ENCODE data around the gene PLXND1.
"Not testable (repeated sequence)": the region's sequence is repeated elsewhere in the genome, so short reads cannot be mapped to it uniquely, and the experiment has no call there.

PLXND1 gene, protein sequence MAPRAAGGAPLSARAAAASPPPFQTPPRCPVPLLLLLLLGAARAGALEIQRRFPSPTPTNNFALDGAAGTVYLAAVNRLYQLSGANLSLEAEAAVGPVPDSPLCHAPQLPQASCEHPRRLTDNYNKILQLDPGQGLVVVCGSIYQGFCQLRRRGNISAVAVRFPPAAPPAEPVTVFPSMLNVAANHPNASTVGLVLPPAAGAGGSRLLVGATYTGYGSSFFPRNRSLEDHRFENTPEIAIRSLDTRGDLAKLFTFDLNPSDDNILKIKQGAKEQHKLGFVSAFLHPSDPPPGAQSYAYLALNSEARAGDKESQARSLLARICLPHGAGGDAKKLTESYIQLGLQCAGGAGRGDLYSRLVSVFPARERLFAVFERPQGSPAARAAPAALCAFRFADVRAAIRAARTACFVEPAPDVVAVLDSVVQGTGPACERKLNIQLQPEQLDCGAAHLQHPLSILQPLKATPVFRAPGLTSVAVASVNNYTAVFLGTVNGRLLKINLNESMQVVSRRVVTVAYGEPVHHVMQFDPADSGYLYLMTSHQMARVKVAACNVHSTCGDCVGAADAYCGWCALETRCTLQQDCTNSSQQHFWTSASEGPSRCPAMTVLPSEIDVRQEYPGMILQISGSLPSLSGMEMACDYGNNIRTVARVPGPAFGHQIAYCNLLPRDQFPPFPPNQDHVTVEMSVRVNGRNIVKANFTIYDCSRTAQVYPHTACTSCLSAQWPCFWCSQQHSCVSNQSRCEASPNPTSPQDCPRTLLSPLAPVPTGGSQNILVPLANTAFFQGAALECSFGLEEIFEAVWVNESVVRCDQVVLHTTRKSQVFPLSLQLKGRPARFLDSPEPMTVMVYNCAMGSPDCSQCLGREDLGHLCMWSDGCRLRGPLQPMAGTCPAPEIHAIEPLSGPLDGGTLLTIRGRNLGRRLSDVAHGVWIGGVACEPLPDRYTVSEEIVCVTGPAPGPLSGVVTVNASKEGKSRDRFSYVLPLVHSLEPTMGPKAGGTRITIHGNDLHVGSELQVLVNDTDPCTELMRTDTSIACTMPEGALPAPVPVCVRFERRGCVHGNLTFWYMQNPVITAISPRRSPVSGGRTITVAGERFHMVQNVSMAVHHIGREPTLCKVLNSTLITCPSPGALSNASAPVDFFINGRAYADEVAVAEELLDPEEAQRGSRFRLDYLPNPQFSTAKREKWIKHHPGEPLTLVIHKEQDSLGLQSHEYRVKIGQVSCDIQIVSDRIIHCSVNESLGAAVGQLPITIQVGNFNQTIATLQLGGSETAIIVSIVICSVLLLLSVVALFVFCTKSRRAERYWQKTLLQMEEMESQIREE (N-terminal part only)

DNA sequence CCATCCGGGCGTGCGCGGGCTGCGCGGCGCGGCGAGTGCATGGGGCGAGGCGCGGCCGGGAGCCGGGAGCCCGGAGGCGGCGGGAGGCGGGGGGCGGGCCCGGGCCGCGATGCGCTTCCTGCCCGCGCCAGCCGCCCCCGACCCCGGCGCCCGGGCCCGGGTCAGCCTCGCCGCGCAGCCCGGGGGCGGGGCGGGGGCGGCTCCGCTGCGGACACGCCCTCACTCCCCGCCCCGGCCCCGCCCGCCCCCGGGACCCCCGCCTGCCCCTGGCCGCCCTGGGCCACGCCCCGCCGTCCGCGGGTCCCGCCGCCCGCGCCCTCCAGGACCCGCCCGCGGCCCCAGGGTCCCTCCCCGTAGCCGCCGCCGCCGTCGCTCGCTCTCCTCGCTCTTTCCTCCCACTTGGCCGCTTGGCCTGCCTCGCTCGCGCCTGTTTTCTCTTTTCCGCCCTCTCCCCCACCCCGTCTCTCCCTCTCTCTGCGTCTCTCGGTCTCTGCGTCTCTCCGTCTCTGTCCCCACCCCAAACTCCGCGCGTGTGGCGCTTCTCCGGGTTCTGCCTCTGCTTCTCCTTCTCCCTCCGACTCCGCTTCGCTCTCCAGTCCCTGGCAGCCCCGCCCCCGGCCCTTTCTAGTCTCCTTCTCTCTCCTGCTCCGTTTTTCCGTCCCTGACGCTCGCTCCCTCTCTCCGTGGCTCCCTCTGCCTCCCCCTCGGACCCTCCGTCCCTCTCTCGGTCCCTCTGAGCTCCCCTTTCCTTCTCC lies at the start of gene PLXND1:
Gene PLXND1, minus strand, starts transcription at position 41 of the 755 bp plus-strand sequence. Its CDS starts 37 bp downstream, at position 4.
- no peak for DNase-seq

GRCh38 chr3:129655291-129655700 lies 48.8 kb upstream of the PLXND1 start:
- DNase-seq: no peak

- no peak for DNase-seq
Observed at GRCh38 chr3:129654131-129654530, 47.7 kb upstream of the PLXND1 start.

DNA sequence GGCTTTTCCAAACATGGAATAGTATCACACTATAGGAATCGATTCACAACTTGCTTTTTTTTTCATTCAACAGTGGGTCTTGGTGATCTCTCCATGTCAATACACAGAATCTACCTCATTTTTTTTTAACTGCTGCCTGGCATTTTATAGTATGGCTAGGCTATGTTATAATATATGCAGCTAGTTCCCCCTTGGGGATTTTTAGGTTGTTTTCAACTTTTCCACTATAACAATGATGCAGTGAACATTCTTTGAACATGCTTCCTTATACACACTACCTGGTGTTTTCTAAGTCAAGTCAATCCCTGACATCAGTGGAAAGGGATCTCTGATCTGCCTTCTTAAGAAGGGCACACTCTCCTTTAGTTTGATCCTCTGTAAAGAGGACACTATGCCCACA lies 46.5 kb upstream of the PLXND1 start:
- no peak for DNase-seq

- no peak for DNase-seq
Observed at GRCh38 chr3:129651435-129652202, 45.1 kb upstream of the PLXND1 start.

GRCh38 chr3:129650256-129650872 lies 43.9 kb upstream of the PLXND1 start:
- peak; percentile 25 for DNase-seq

- no peak for DNase-seq
Observed at GRCh38 chr3:129648391-129648790, 41.9 kb upstream of the PLXND1 start.

GRCh38 chr3:129645286-129645685 lies 38.8 kb upstream of the PLXND1 start:
- no peak for DNase-seq

DNA sequence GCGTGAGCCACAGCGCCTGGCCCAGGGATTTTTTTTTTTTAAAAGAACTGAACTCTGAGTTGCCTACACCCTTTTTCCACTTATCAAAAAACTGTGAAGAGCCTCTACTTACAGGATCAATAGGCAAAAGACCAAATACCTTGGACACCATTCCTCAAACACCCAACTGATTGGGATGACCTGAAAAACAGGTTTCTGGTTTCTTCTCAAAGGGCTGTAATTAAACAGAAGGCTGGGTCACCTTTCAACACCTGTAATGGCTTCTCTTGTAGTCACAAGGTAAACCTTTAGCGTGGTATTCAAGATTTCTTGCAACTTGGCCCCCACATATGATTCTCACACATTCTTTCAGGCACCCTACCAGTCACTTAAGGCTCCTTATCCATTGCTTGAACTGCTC lies 38.4 kb upstream of the PLXND1 start:
- no peak for DNase-seq

- not testable (repeated sequence) for DNase-seq
Observed at GRCh38 chr3:129641567-129642260, 35.2 kb upstream of the PLXND1 start.

- not testable (repeated sequence) for DNase-seq
Observed at GRCh38 chr3:129640985-129641384, 34.5 kb upstream of the PLXND1 start.

DNA sequence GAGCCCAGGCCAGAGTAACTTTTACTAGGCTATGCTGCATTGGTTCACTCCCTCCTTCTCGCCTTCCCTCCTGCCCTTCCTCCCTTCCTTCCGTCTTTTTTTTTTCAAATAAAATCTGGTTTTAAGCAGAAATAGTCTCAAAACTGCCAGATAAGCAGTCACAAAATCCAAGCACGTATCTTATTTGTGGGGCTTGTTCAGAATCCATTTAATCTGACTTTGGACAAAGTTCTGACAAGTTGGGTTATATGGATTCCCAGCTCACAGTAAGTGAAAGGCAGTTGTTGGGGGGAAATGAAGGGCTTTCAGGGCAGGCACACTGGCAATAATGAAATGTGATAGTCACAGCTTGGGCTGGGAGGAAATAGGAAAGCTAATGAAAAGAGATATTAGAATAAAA lies 32.0 kb upstream of the PLXND1 start:
- no peak for DNase-seq

DNA sequence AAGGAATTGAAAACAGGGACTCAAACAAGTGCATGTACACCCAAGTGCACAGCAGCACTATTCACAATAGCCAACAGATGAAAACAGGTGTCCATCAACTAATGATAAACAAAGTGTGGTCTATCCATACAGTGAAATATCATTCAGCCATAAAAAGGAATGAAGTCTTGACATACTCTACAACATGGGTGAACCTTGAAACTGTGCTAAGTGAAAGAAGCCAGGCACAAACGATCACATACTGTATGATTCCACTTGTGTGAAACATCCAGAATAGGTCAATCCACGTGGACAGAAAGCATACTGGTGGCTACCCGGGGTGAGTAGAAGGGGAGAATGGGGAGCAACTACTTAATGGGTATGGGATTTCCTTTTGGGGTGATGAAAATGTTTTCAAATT lies 29.6 kb upstream of the PLXND1 start:
- DNase-seq: no peak

- DNase-seq: no peak
Observed at GRCh38 chr3:129635656-129636055, 29.2 kb upstream of the PLXND1 start.

DNA sequence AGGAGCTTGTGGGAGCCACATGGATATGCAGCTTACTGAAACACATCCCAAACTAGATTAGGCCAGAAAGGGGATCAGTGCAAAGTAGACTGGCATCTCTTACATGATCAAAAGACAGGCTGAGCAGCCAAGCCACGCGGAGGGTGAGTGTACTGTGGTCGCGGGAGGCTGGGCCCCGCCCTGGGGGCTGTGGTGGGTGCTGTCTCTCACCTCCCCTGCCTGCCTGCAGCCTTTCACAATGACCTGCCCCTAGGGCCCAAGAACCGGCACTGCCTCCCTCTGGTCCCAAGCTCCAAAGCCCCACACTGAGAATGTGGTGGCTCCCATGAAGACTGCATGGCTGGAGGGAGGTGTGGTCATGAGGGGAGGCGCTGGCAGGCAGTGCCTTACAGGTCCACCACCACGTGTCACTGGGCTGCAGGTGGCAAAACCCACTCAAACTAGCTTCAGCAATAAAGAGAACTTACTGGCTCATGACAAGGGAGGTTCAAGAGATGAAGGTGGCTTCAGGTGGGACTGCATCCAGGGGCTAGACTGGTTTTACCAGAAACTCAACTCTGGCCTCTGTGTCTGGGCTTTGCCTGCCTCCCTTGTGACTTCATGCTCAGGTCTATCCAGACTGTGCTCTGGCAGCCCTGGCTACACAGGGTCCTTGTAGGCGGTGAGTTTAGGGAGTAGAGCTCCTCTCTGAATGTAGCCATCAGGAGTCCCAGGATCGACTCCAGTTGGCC lies 27.4 kb upstream of the PLXND1 start:
- DNase-seq: no peak

GRCh38 chr3:129632977-129633376 lies 26.5 kb upstream of the PLXND1 start:
- no peak for DNase-seq

DNA sequence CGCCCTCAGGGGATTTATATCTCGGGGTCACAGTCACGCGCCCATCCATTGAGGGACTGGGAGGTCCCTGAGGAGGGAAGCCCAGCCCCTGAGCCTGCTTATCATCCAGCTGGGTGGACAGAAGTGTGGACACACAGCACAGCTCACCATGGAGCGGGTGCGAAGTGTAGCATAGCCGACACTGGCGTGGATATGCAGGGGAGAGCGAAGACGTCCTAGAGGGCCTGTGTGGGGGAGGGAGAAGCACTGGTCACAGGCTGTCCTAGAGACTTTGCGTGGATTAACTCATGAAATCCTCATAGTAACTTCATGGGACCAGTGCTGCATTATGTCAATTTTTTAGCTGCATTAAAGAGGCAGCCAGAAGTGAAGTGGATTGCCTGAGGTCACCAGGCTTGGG lies 26.1 kb upstream of the PLXND1 start:
- DNase-seq: no peak

DNA sequence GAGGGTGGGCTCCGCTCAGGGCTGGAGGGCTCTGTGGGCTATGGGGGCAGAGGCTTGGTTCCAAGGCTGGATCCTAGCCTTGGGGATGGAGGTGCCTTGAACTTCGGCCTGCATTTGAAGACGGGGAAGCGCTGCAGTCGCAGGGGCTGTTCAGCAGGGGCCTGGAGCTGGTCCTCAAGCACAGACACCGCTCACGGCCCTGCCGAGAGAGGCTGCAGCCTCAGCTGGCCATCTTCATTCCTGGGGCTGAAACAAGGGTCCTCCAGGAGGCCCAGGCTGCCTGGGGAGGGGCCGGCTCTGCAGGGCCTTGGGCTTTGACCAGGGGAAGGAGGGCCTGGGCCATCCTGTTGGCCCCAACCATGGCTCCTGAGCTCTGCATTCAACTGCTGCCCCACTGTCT lies 25.6 kb upstream of the PLXND1 start:
- DNase-seq: no peak

DNA sequence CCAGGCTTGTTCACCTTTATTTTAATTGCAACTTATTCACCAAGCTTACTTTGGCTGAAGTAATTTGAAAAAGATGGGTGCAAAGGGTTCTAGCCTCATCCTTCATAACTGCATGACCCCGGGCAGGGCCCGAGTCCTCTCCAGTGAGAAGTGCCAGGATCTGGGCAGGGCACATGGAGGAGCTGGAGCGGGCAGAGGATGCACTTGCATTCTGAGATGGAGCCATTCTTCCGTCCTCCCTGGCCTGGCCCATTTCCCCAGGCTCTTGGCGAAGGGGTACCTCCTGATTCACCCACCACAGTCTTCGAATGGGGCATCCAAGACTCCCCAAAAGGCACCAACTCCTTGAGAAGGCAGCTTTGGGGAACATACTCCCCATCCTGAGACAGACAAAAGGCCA lies 22.5 kb upstream of the PLXND1 start:
- DNase-seq: no peak

DNA sequence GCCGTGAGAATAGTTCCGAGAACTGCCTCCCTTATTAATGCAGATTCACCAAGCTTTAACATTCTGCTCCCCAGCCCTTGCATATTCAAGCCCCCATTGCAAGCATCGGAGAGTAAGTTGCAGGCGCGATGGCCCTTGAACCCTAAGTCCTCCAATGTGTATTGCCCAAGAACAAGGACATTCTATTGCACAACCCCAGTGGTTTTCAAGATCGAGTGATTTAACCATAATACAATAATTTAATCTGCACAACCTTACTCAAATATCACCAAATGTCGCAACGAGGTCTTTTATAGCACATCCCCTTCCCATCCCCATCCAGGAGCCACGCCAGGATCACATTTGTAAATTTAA lies 21.7 kb upstream of the PLXND1 start:
- no peak for DNase-seq
